ENCODE data around the gene ZNF324. TPM values are rescaled to one million over a fixed set of nuclear protein-coding genes. Genes with fewer than 3 reads are reported as not detected.
A peak's percentile ranks its signal among the peaks of the same experiment; 100 is the strongest.

Gene ZNF324
- total RNA-seq, 1 donor from 2014 or later, result 5.3 TPM

GRCh38 chr19:58520257-58520599 lies 53.3 kb downstream of the ZNF324 start:
- intact Hi-C loops (cut with micrococcal nuclease), result no loop called here
- peaks cover 23% of the 10 kb centered on the region for H3K36me3 ChIP-seq
- no peaks in the 10 kb centered on the region for H3K27me3 ChIP-seq (ENCODE audit: low read depth)
- H3K27ac ChIP-seq (replicated peaks), result peak overlapping the region; percentile 97
- DNase-seq, result no peak
- H3K4me1 ChIP-seq, result peaks cover 54% of the 10 kb centered on the region
- TF ChIP-seq, protein P1, sequence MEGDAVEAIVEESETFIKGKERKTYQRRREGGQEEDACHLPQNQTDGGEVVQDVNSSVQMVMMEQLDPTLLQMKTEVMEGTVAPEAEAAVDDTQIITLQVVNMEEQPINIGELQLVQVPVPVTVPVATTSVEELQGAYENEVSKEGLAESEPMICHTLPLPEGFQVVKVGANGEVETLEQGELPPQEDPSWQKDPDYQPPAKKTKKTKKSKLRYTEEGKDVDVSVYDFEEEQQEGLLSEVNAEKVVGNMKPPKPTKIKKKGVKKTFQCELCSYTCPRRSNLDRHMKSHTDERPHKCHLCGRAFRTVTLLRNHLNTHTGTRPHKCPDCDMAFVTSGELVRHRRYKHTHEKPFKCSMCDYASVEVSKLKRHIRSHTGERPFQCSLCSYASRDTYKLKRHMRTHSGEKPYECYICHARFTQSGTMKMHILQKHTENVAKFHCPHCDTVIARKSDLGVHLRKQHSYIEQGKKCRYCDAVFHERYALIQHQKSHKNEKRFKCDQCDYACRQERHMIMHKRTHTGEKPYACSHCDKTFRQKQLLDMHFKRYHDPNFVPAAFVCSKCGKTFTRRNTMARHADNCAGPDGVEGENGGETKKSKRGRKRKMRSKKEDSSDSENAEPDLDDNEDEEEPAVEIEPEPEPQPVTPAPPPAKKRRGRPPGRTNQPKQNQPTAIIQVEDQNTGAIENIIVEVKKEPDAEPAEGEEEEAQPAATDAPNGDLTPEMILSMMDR (IDR thresholded peaks at IDR 0.05; ENCODE audit: borderline replicate concordance), result no peak
- peak overlapping the region; percentile 92 for H3K4me3 ChIP-seq
- H3K9me3 ChIP-seq (replicated peaks), result no peaks in the 10 kb centered on the region

DNA sequence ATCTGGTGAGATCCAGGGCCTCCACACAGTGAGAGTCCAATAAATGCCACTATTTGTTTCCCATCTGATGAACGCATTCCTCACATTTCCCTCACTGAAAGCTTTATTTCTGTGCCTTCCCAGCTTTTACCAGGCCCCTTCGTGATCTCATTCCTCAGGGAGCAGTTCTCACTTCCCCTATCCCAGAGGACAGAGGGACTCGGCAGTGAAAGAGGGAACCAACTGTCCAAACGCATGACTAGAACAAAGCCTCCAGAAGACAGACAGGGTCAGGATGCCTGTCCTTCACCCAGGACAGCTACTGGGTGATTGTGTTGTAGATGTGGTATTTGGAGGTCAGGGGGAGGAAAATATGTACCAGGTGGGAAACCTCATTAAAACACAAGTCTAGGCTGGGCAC lies 54.8 kb downstream of the ZNF324 start:
- no peak for DNase-seq
- Histone ChIP-seq H3K9me3 (replicated peaks) (no peaks in the 10 kb centered on the region), H3K36me3 (peaks cover 9% of the 10 kb centered on the region), H3K27me3 (ENCODE audit: low read depth) (no peaks in the 10 kb centered on the region), H3K4me3 (no peak overlapping the region), H3K27ac (replicated peaks) (no peak overlapping the region), H3K4me1 (peaks cover 40% of the 10 kb centered on the region)
- intact Hi-C loops (cut with micrococcal nuclease), result no loop called here
- TF ChIP-seq, protein P1 (IDR thresholded peaks at IDR 0.05; ENCODE audit: borderline replicate concordance), result no peak

DNA sequence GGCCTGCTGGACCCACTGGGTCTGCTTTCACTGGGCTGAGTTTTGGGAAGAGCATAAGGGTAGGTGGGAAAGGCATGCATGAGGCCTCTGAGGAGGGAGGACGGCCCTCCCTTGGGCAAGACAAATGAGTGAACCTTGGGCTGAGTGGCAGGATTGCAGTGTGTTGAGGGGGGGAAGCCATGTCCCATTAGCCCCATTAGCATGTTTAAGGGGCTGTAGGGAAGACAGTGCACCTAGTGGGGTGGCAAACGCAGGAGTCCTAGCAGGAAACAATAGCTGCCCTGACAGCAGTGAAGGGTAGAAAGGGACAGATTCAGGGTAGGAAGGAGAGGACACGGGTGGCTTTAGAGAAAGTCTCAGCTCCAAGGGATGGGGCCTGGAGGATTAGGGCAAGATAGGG lies 55.8 kb downstream of the ZNF324 start:
- intact Hi-C loops (cut with micrococcal nuclease), result no loop called here
- no peak overlapping the region for H3K27ac ChIP-seq (replicated peaks)
- TF ChIP-seq, protein P1 (IDR thresholded peaks at IDR 0.05; ENCODE audit: borderline replicate concordance), result no peak
- H3K27me3 ChIP-seq (ENCODE audit: low read depth), result no peaks in the 10 kb centered on the region
- H3K4me1 ChIP-seq, result peaks cover 29% of the 10 kb centered on the region
- H3K36me3 ChIP-seq, result no peaks in the 10 kb centered on the region
- no peaks in the 10 kb centered on the region for H3K9me3 ChIP-seq (replicated peaks)
- DNase-seq, result no peak
- no peak overlapping the region for H3K4me3 ChIP-seq

Other genes with a start within 250 kb of the ZNF324 start
- 24.0 TPM for gene ZNF544, start 238.2 kb upstream of the ZNF324 start, total RNA-seq
- gene ZNF8, start 188.1 kb upstream of the ZNF324 start, total RNA-seq, result 4.9 TPM
- gene ERVK3-1, start 161.7 kb upstream of the ZNF324 start, total RNA-seq, result 22.7 TPM
- gene ZSCAN22, start 140.1 kb upstream of the ZNF324 start, total RNA-seq, result 1.8 TPM
- 3.7 TPM for gene A1BG, start 113.6 kb upstream of the ZNF324 start, total RNA-seq
- gene ZNF497, start 104.3 kb upstream of the ZNF324 start, total RNA-seq, result 0.41 TPM
- gene ZNF837, start 86.0 kb upstream of the ZNF324 start, total RNA-seq, result 0.19 TPM
- gene RPS5, start 79.8 kb upstream of the ZNF324 start, total RNA-seq, result 496 TPM
- not detected for gene RNF225, start 71.4 kb upstream of the ZNF324 start, total RNA-seq
- 16.8 TPM for gene ZNF584, start 58.4 kb upstream of the ZNF324 start, total RNA-seq
- 5.7 TPM for gene ZNF132, start 26.9 kb upstream of the ZNF324 start, total RNA-seq
- 3.1 TPM for gene ZNF324B, start 15.5 kb upstream of the ZNF324 start, total RNA-seq
- 4.9 TPM for gene ZNF446, start 9.3 kb downstream of the ZNF324 start, total RNA-seq
- gene SLC27A5, start 44.9 kb downstream of the ZNF324 start, total RNA-seq, result 4.1 TPM
- 10.2 TPM for gene ZBTB45, start 52.7 kb downstream of the ZNF324 start, total RNA-seq
- gene TRIM28, start 77.0 kb downstream of the ZNF324 start, total RNA-seq, result 136 TPM
- 124 TPM for gene CHMP2A, start 88.0 kb downstream of the ZNF324 start, total RNA-seq
- gene UBE2M, start 91.5 kb downstream of the ZNF324 start, total RNA-seq, result 116 TPM
- gene MZF1, start 106.3 kb downstream of the ZNF324 start, total RNA-seq, result 10.9 TPM